ENCODE results near the gene CD79A.

Gene CD79A

DNA sequence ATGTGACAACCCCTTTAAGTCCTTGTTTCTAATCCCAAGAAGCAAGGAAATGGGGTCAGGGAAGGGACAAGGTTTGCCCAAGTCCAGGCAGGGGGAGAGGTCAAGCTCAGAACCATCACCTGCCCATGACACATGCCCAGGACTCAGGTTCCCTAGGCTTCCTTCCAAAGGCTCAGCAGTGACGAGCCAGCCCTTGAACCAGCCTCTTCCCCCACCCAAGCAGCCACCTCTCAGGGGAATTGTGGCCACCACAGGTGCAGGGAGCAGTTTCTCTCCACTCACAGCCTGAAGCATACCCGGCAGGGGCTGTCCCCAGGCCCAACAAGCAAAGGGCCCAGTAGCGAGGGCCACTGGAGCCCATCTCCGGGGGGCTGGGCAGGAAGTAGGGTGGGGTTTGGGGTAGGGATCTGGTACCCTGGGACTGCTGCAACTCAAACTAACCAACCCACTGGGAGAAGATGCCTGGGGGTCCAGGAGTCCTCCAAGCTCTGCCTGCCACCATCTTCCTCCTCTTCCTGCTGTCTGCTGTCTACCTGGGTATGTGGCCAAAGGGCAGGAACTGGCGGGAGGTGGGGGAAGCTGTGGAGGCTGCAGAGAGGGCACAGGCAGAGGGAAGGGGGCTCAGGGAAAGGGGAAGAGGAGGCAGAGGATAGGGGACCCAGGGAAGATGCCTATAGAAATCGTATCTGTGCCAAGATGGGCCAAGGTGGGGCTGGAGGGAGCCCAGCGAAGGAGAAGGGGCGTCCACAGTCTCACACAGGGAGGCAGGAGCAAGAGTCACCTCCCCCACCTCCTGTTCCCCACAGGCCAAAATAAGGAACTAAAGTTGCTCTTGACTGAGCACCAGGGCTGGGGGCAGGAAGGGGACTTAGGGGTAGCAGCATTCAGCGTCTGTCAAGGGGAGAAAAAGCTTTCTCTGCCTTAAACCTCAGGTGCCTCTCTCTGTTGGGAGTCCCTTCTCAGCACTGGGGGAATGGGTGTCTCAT is at the start of gene CD79A:
TSS of gene CD79A (plus strand) at position 433 of the 986 bp plus-strand sequence. CDS start at position 459, 26 bp downstream.
- no peak for DNase-seq

DNA sequence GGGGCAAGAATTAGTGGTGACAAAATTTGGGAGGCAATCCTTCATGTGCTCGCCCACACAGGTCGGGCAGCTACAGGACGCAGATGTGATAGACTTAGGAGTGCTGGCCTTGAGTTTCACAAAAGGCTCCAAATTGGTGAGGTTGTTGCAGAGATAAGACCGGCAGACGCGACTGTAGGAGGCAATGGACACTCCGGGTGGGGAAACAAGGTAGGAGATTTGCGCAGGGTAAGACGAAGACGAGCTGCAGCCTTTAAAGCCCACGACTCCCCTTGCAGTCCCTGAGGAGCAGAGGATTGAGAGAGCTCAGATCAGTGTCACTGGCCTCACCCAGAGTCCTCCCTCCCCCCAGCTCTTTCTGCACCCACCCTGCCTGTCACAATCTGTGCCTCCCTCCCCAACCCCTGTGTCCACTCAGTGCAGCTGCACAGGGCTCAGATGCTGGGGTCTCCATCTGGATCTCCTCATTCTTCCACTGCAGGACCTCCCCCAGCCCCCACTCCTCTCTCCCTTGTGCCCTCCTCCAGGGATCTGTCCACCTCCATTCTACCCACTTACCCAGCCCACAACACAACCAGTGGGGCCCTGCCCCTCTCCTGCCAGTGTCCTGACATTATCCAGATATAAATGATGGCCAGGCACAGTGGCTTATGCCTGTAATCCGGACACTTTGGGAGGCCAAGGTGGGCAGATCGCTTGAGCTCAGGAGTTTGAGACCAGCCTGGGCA is 38.9 kb upstream of the CD79A start:
- no peak for DNase-seq

DNA sequence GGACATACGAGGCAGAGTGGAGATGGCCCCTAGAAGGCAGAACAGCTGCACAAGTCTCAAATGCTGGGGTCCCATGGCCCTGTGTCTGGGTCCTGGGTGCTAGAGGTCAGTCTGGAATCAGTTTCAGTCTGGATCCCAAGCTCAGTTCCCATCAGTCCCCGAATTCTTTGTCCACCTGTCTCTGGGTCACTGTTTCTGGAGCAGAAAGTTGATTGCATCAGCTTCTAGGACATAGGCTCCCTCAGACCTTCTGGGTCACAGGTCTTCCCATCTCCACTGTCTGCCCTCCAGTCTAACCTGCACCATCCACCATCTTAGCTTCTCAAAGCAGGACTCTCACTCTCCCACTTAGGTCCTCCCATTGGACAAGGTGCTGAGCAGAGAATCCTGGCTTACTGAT is 37.9 kb upstream of the CD79A start:
- DNase-seq = no peak

DNA sequence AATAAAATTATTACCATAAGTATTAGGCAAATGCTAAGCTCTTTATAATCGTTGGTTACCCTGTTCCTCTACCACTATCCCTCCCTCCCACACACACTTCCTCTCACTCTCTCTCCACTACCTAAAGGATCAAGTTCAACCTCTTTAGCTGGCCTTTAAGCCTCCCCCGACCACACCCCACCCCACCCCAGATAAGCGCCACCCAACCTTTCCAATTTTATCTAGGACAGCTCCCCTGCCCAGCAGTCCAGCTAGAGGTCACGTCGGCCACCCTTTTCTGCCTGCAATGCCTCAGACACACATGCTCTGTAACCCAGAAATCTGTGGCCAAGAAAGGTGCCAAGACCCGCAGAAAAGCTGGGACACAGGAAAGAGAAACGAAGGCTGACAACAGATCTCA is 33.7 kb upstream of the CD79A start:
- no peak for DNase-seq

DNA sequence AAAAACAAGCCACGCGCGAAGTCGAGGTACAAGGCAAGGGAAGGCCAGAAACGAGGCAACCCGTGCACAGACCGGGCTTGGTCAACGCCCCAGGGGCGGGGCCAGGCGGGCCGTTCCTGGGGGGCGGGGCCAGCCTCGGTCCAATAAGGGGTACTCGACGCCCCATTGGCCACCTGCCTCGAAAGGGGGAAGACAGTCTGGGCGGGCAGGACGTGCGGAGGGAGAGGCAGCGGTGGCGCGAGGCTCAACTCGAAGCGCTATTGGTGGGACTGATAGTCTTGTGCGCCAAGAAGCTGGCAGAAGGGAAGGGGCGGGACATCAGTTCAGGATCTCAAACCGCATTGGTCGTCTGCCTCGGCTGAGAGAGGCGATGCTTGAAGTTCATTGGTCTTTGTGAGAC is 32.5 kb upstream of the CD79A start, which contains the start of gene LYPD4:
TSS of gene LYPD4 (minus strand) at position 83 of the 400 bp plus-strand sequence. CDS start 5,398 bp downstream, outside the sequence.
- DNase-seq = no peak

DNA sequence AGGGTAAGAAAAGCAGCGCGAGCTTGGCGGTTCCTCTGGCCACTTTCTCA is 32.3 kb upstream of the CD79A start, which contains the start of gene DMRTC2:
TSS of gene DMRTC2 (plus strand) at position 42 of the 50 bp plus-strand sequence. CDS start 2,387 bp downstream, outside the sequence.
- DNase-seq = no peak

DNA sequence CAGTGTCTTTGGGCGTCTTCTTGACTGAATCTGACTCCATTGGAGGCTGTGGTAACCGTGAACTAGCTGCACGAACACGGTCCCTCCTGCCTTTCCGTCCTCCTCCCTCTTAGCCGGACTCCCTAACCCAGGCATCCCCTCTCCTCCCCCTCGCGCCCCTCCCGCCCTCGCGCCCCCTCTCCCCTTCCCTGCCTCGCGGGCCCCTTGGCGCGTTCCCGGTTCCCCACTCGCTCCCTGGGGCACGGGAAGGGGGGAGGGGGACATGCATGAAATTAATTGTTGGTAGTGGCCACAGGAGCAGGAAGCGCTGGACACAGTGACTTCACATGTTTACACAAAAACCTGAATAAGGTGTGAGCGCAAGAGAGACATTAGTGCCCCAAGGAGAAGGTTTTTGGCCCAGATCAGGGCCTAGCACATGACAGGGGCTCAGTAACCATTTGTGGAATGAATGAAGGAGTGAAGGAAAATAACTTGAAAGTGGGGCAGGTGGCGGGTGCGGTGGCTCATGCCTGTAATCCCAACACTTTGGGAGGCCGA is 32.0 kb upstream of the CD79A start:
- DNase-seq = no peak

DNA sequence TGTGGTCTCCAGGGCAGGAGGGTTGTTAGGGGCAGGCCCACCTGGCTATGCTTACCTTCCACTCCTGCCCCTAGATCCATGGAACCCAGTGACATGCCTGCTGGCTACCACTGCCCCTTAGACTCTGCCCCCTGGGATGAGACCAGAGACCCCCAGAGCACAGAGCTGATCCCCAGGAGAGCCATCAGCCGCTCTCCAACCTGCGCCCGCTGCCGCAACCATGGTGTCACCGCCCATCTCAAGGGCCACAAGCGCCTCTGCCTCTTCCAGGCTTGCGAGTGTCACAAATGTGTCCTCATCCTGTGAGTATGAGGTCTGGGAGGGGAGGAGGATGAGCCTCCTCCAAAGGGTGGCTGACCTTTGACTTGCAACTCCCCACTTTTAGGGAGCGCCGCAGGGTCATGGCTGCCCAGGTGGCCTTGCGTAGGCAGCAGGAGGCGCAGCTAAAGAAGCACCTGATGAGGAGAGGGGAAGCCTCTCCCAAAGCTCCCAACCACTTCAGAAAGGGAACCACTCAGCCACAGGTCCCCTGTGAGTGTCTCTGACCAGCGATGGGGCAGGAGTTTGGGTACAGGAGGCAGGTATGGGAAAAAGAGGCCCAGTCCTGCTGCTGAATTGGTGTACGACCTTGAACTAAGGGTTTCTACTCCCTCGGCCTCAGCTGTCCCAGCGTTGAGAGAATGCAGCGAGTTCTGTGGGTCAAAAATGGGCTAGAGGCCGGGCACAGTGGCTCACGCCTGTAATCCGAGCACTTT is 29.6 kb upstream of the CD79A start:
- no peak for DNase-seq

DNA sequence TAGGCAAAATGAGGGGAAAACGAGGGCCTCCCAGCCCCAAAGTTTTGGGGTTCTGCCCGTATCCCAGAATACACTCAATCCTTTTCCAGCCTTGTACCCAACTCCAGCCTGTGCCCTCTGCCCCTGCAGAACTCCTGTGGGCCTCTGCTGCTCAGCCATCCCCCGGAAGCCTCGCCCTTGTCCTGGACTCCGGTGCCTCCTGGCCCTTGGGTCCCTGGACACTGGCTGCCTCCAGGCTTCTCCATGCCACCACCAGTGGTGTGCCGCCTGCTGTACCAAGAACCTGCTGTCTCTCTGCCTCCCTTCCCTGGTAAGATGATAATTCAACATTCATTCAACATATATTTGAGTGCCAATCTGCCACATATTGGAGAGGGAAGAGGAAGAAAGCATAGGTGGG is 28.4 kb upstream of the CD79A start:
- DNase-seq = no peak

DNA sequence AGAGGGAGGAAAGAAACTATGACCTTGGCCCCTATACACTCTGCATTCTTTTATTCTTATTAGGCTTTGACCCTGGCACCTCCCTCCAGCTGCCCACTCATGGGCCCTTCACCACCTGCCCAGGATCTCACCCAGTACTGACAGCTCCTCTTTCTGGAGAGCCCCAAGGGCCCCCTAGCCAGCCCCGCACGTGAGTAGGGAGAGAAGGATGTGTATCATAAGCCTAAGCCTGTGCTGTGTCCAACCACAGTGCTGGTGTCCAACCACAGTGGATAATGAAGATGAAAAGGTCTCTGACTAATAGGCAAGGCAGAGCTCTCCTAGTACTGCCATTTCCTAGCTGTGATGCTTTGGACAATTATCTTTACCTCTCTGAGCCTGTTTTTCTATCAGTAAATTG is 28.0 kb upstream of the CD79A start:
- DNase-seq = no peak

DNA sequence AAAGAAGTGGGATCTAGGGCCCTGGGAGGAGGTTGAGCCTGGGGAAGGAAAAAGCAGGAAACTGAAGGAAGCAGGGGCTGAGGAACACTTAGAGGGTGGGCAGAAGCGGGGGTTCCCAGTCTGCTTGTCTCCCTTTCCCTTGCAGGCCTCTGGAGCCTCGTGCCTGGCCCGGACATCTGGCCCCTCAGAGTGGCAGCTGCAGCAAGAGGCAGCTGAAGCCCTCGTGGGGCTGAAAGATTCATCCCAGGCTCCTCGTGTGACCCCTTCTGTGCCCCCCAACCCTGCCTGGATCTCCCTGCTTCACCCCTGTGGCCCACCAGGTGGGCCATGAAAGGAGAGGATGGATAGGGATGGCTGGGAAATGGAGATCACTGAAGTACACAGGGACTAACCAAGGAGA is 26.7 kb upstream of the CD79A start:
- DNase-seq = no peak

DNA sequence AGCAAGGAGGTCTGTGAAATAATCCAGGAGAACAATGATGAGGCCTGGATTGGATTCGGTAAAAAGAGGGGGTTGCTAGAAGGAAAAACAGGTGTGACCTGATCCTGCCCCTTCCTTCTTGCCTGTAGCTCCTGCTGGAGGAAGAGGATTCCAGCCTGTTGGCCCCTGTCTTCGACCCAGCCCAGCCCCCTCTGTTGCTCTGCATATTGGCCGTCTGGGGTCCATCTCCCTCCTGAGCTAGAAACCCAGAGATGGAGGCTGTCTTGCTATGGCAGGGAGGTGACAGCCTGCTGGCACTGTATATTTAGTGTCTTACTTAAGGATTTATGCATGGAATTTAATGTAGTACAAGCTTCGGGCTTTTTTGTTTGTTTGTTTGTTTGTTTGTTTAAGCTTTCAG is 25.6 kb upstream of the CD79A start:
- no peak for DNase-seq

DNA sequence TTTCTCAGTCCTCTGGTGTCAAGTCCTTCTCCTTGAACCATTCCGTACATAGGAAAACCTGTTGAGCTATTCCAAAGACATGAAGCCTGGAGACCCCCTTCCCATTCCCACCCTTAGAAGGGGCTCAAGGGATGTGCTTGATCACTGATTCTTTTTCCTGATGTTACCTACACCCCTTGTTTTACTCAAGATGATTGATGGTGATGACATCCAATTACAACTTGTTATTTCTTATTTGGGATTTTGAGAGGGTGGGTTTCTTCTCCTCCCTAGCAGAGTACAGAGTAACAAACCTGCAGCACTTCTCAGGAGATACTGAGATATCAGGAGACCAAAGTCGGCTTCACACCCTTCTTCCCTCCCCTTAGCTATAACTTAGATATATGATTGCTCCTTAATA is 23.7 kb upstream of the CD79A start:
- no peak for DNase-seq

DNA sequence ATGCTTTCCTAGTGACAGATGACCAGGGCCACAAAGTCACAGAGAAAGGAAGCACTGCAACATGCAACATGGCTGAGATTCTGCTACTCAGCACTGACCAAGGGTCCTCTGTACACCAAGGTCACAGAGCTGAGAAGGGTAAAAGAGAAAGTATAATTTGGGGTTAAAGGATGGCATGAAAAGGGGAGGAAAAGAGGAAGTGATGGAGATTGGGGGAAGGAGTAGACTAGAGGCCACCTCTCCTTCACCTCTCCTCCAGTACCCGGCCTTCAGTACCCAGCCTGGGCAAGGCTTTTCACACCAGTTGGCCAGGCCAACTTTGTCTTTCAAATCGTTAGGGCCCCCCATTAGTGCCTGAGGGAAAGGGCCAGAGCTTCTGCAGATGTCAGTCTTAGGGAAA is 23.3 kb upstream of the CD79A start:
- DNase-seq = no peak

DNA sequence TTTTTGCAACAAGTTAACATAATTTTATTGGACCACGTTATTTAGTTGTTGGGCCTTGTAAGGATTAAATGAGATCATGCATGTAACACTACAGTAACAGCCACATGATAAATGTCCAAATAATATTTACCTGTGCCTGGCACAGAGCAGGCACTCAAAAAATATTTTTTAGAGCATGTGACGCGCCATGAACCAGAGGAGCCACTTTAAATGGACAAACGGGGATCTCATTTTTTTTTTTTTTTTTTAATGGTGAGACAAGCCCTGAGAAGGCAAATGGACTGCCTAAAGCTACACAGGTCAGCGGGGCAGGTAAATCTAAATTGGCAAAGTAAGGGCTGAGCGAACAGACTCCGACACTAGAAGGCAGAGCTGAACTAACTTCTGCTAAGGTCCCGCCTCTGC is 17.9 kb upstream of the CD79A start:
- DNase-seq = no peak

DNA sequence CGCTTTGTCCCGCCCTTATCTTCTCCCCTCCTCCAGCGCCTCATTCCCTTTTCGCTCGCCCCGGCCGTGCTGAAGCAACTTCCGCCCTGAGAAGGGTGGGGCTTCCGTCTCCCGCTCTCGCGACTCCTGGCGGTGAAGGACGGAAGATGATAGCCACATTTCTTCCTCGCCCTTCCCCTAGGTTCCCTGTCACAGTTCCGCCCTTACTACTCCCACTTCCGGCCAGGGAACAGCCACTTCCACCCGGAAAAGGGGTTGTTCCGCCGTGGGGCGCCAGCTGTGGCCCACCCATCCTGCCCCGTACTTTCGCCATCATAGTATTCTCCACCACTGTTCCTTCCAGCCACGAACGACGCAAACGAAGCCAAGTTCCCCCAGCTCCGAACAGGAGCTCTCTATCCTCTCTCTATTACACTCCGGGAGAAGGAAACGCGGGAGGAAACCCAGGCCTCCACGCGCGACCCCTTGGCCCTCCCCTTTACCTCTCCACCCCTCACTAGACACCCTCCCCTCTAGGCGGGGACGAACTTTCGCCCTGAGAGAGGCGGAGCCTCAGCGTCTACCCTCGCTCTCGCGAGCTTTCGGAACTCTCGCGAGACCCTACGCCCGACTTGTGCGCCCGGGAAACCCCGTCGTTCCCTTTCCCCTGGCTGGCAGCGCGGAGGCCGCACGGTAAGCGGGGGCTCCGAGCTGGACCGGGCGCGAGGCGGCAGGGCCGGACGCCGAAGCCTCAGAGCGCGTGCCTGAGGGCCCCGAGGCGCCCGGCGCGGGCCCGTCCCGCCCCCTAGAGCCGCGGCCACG is 17.3 kb upstream of the CD79A start, which contains the start of gene RPS19:
TSS of gene RPS19 (plus strand) at position 638 of the 801 bp plus-strand sequence. CDS start 520 bp downstream, outside the sequence.
- peak; percentile 96 to 99 (median 99) for DNase-seq

DNA sequence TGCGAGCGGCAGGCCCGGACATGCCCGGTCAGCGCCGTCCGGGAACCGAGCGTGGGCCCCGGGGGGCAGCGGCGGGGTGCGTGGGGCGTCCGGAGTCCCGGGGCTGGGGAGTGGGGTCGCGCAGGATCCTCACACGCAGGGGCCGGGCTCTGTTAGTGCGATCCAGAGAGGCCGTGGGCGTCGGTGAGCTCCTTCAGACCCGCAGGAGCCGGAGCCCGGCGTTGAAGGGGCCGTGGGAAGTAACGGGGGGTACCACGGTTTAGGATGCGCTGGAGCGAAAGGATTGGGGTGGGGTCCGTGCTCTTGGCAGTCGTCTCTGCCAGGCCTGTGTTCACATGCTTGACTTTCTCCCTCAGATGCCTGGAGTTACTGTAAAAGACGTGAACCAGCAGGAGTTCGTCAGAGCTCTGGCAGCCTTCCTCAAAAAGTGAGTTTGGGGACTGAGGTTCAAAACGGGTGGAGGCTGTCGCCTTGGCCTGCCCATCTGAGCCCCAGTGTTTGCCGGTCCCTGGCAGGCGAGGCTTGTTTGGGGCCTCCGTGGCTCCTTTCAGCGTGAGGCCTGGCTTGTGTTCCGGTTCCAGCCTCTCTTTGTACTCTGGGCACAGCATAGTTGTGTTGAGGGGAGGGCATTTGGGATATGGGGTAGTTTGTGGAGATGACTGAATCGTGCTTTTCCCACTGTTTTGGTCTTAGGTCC is 16.5 kb upstream of the CD79A start:
- peak in 2 of 3 experiments; percentile 32 to 51 for DNase-seq

DNA sequence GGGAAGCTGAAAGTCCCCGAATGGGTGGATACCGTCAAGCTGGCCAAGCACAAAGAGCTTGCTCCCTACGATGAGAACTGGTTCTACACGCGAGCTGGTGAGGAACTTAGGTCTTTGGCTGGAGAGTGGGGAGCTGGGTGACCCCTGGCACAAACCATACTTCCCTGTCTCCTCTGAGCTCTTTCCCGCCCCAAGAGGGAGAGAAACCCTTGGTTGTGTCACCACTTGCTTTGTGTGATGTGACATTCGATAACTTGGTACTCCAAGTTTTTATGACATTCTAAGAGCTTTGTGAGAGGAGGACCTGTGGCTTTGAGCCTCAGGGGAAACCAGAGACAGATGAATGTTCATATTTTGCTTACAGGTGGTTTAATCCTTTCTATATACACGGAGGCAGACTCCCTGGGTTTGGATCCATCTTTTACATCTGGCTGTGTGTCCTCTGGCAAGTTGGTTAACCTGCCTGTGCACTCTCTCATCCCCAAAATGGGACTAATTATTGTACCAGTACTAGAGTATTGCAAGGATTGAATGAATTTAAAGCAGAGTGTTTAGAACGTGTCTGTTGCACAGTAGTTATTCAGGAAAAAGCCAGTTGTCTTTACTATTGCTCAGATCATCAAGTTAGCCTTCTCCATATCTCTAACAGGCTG is 15.8 kb upstream of the CD79A start:
- DNase-seq = peak in 2 of 3 experiments; percentile 9 to 70

DNA sequence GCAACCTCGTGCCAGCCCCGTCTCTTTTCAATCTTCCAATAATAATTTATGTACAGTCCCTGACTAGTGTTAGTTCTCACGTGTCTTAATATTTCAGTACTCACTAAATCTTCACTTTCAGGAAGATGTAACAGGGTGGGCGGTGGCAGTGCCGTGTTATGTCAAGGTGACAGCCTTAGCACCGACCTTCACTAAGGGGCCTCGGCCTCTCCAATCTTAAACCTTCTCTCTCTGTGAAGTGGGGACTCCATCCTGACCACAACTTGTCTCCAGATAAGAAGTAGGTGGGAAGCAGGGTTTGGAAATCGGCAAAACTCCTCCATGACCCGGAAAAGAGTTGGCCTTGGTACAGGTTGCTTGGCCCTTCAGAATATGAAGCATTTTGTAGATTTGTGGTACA is 15.2 kb upstream of the CD79A start:
- no peak for DNase-seq

DNA sequence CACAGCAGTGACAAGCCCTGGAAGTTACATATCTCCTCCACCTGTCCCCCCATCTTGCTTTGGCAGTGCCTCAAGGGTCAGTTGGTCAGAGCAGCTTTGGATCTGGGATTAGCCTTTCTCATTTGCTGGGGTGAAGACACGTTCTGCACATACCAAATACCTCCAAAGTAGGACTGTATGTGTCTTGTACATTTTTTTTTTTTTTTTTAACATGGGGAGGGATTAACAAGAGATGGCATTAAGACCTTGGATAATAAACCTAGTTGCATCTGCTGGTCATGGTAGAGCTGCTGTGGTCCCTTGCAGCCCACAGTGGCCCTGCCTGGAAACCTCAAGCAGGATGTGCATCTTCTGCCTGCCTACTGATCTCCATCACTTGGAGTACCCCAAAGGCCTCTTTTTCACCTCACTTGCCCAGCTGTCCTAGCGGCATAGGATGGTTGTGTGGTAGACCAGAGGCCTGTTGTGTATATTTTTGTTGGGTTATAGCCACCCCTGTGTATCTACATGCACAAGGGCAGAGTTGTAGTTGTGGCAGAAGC is 14.6 kb upstream of the CD79A start:
- no peak for DNase-seq

Data from NCI-H1417 (cell line).